Ascending aorta (tissue), 2 donors: Measurements from ENCODE around the gene OR7G2. TPM values are rescaled to one million over a fixed set of nuclear protein-coding genes. Genes with fewer than 3 reads are reported as not detected.

ENCODE experiments used
- DNase-seq, 2 donors: peaks; one replicate each; pipeline ENCODE4 v3.0.0-alpha.2; 2019; ENCODE audit warnings: low spot score in 2 of 2
- H3K27ac ChIP-seq, 2 donors: fragments of 200-600 bp; sonication (generic); one replicate each; pipeline ENCODE4 v1.5.1; 2016 to 2017; ENCODE audit warnings: mild to moderate bottlenecking in 1 of 2
- H3K27me3 ChIP-seq: fragments of 200-600 bp; sonication (generic); one replicate; pipeline ENCODE4 v1.5.1; 2017
- H3K36me3 ChIP-seq, 2 donors: fragments of 200-600 bp; sonication (generic); one replicate each; pipeline ENCODE4 v1.5.1; 2016
- H3K4me1 ChIP-seq, 2 donors: fragments of 200-600 bp; sonication (generic); one replicate each; pipeline ENCODE4 v1.5.1; 2016 to 2017; ENCODE audit warnings: mild to moderate bottlenecking in 1 of 2
- H3K4me3 ChIP-seq, 2 donors: fragments of 200-600 bp; sonication (generic); one replicate each; pipeline ENCODE4 v1.5.1; 2016 to 2017; ENCODE audit warnings: mild to moderate bottlenecking in 1 of 2
- H3K9me3 ChIP-seq, 2 donors: fragments of 200-600 bp; sonication (generic); one replicate each; pipeline ENCODE4 v1.5.1; 2016
- CTCF ChIP-seq, 3 experiments: fragments of 200-600 bp in 2 of 3; fragments of 450-650 bp in 1 of 3; sonication (generic) in 2 of 3; IDR thresholded peaks; one replicate each; pipeline ENCODE4 v1.5.1; 2016 to 2019; ENCODE audit warnings: antibody characterized with exemption in 3 of 3, mild to moderate bottlenecking in 1 of 3, moderate library complexity in 1 of 3
- intact Hi-C: fragments of 100-400 bp; cut with DNase I; formaldehyde crosslinking; loops from one replicate; pipeline ENCODE4 v1.15.1; 2023
- total RNA-seq: library from RNA; depleted of rRNA; stranded (reverse); fragments of >200 nt; gene quantifications from one replicate; pipeline ENCODE4 v1.1.0, GENCODE V29; 2016

Gene OR7G2
- total RNA-seq, 1 donor from 2014 or later: not detected

DNA sequence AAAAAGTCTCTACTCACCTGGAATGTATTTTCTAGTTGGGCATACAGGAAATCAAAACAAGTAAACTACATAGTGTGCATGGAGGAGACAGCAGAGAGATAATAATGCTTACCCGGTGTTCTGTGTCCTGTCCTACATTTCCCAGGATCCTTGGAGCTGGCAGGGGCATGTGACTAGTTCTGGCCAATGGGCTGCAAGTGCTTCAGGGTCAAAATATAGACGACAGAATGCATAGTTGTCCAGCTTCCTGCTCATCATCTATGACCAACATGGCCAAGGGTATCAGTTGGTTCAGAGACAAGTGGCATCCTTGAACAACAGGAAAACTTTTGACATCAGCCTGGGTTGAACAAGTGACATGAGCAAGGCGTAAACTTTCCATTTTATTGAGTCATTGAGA lies 41.4 kb upstream of the OR7G2 start:
- DNase-seq: no peak
- Histone ChIP-seq H3K9me3 (peaks cover 8 to 67% of the 10 kb centered on the region in 2 donors), H3K4me1 (no peaks in the 10 kb centered on the region), H3K36me3 (peaks cover 9 to 60% of the 10 kb centered on the region in 2 donors), H3K4me3 (no peak overlapping the region), H3K27ac (no peak overlapping the region), H3K27me3 (no peaks in the 10 kb centered on the region)
- intact Hi-C loops: no loop called here
- no peak for TF ChIP-seq CTCF (IDR thresholded peaks at IDR 0.05)

GRCh38 chr19:9146882-9147281 lies 39.6 kb upstream of the OR7G2 start:
- intact Hi-C loops: no loop called here
- Histone ChIP-seq H3K4me1 (peaks cover 0 to 4% of the 10 kb centered on the region in 2 donors), H3K9me3 (peaks cover 0 to 52% of the 10 kb centered on the region in 2 donors), H3K27me3 (no peaks in the 10 kb centered on the region), H3K27ac (no peak overlapping the region), H3K4me3 (no peak overlapping the region), H3K36me3 (peaks cover 3 to 42% of the 10 kb centered on the region in 2 donors)
- TF ChIP-seq CTCF (IDR thresholded peaks at IDR 0.05): no peak
- DNase-seq: no peak

GRCh38 chr19:9144920-9145319 lies 37.6 kb upstream of the OR7G2 start:
- intact Hi-C loops: loop anchor here (5.0 kb wide), 1 partner anchor 313 kb away; the partner anchor contains the start of genes MBD3L1 and ZNF558

DNA sequence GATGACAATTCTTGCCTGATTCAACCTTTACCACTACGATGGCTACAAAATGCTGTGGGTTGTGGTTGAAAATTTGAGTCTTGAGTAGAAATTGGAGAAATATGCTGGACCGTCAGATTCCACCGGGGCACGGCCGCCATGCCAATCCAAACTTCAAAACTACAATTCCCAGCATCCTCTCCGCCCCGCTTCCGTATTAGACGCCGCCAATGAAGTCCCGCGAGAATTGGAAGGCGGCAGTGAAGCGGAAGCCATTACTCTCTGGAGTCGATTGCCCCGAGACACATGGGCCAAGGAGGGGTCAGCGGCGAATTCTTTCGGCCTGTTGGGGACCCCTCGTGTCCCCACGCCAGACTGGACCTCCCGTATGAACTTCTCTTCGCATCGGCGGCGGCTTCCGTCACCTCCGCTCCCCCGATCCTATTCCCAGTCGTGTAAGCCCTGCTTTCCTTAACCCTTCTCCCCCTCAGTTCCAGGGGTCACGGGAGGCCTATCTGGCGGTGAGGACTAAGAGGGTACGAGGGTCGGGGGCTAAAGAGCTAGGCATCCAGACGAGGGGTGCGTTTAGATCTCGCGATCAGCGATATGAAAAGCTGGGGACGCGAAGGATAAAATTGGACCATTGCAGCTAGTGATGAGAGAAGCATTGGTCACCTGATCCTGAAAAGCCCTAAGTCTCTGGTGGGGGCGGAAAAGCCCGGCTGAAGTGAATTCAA lies 33.0 kb upstream of the OR7G2 start, which contains the start of gene ZNF317:
Gene ZNF317 (plus strand): TSS at position 239 of the 716 bp plus-strand sequence. CDS start 15,620 bp downstream, outside the sequence.
- intact Hi-C loops: loop anchor here (2.0 to 5.0 kb wide), 2 partner anchors 308 to 652 kb away; partner anchors contain the start of genes MBD3L1 and ZNF558
- H3K27ac ChIP-seq: peak within 1 kb of the TSS; percentile 77 to 79
- peak; percentile 87 to 98 for DNase-seq
- H3K9me3 ChIP-seq: peaks cover 0 to 19% of the 10 kb centered on the region in 2 donors
- H3K4me3 ChIP-seq: peak within 1 kb of the TSS; percentile 70 to 71
- peaks cover 0 to 6% of the 10 kb centered on the region in 2 donors for H3K36me3 ChIP-seq
- H3K4me1 ChIP-seq: peaks cover 0 to 12% of the 10 kb centered on the region in 2 donors
- no peak for TF ChIP-seq CTCF (IDR thresholded peaks at IDR 0.05)
- no peaks in the 10 kb centered on the region for H3K27me3 ChIP-seq

More at GRCh38 chr19:9144920-9145319, 37.6 kb upstream of the OR7G2 start:
- Histone ChIP-seq H3K9me3 (peaks cover 0 to 36% of the 10 kb centered on the region in 2 donors), H3K4me3 (no peak overlapping the region), H3K36me3 (peaks cover 3 to 36% of the 10 kb centered on the region in 2 donors), H3K4me1 (peaks cover 0 to 10% of the 10 kb centered on the region in 2 donors), H3K27ac (no peak overlapping the region), H3K27me3 (no peaks in the 10 kb centered on the region)
- no peak for TF ChIP-seq CTCF (IDR thresholded peaks at IDR 0.05)
- DNase-seq: no peak

DNA sequence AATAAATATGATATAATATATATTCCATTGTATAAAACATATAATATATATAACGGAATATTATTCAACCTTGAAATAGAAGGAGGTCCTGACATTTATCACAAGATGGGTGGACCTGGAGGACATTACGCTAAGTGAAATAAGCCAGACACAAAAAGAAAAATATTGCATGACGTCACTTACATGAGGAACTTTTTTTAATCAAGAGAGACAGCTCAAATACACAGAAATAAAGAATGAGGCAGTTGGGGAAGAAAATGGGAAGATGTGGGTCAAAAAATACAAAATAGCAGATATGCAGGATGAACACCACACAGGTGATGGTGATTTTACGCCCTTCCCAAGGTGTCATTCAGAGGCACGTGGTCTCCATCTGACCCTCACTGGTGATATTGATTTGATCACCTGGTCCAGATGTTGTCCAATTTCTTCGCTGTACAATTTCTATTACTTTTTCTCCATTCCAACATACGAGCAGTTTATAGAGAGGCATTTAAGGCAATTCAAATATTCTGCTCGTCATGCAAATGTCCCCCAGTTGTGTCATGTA lies 32.4 kb upstream of the OR7G2 start:
- Histone ChIP-seq H3K4me1 (peaks cover 0 to 12% of the 10 kb centered on the region in 2 donors), H3K27me3 (no peaks in the 10 kb centered on the region), H3K27ac (peak overlapping the region; percentile 77 to 79), H3K4me3 (peak overlapping the region; percentile 70 to 71), H3K9me3 (peaks cover 0 to 12% of the 10 kb centered on the region in 2 donors), H3K36me3 (peaks cover 0 to 1% of the 10 kb centered on the region in 2 donors)
- intact Hi-C loops: loop anchor here (2.0 to 5.0 kb wide), 3 partner anchors 307 to 888 kb away; partner anchors contain the start of genes MBD3L1 and ZNF558
- no peak for DNase-seq
- no peak for TF ChIP-seq CTCF (IDR thresholded peaks at IDR 0.05)
